Vagina (tissue), 2 donors: ENCODE results near the gene MLF1. TPM values are rescaled to one million over a fixed set of nuclear protein-coding genes. Genes with fewer than 3 reads are reported as not detected.

Experiments used
- DNase-seq, 2 donors: peaks; one replicate each; pipeline ENCODE4 v3.0.0-alpha.2; 2017; ENCODE audit errors: extremely low spot score in 2 of 2
- H3K27ac ChIP-seq: fragments of 200-600 bp; sonication (generic); one replicate; pipeline ENCODE4 v1.5.1; 2019
- H3K27me3 ChIP-seq: fragments of 200-600 bp; sonication (generic); one replicate; pipeline ENCODE4 v1.5.1; 2019
- H3K36me3 ChIP-seq, 2 donors: fragments of 200-600 bp; sonication (generic); one replicate each; pipeline ENCODE4 v1.5.1; 2017 to 2019
- H3K4me1 ChIP-seq: fragments of 200-600 bp; sonication (generic); one replicate; pipeline ENCODE4 v1.5.1; 2019
- H3K4me3 ChIP-seq, 2 donors: fragments of 200-600 bp; sonication (generic); 1 replicate in 1 of 2; 2 replicates in 1 of 2; pipeline ENCODE4 v1.5.1; 2016 to 2019
- H3K9me3 ChIP-seq: fragments of 200-600 bp; sonication (generic); one replicate; pipeline ENCODE4 v1.5.1; 2019
- POLR2A ChIP-seq, 2 donors: fragments of 450-650 bp; IDR thresholded peaks; one replicate each; pipeline ENCODE4 v1.6.1; 2017; ENCODE audit warnings: antibody characterized with exemption in 2 of 2, mild to moderate bottlenecking in 2 of 2, moderate library complexity in 2 of 2
- POLR2AphosphoS5 ChIP-seq, 2 donors: sonication (generic); formaldehyde crosslinking; IDR thresholded peaks; one replicate each; pipeline ENCODE4 v1.9.0; 2017; ENCODE audit warnings: antibody characterized with exemption in 2 of 2, mild to moderate bottlenecking in 2 of 2, low read depth in 1 of 2; ENCODE audit not compliant: insufficient read depth in 1 of 2
- intact Hi-C: fragments of 100-400 bp; cut with DNase I; formaldehyde crosslinking; loops from one replicate; pipeline ENCODE4 v1.15.1; 2023
- total RNA-seq: library from RNA; depleted of rRNA; stranded (reverse); fragments of >200 nt; gene quantifications from one replicate; pipeline ENCODE4 v1.2.3, GENCODE V29; 2016
- TF ChIP-seq, protein P1 (sequence below), 3 experiments: fragments of 450-650 bp in 2 of 3; fragments of 200-600 bp in 1 of 3; sonication (generic) in 1 of 3; IDR thresholded peaks; one replicate each; pipeline ENCODE4 v1.5.1; 2017 to 2019; ENCODE audit warnings: antibody characterized with exemption in 3 of 3, mild to moderate bottlenecking in 2 of 3, moderate library complexity in 2 of 3

The MLF1 gene
- total RNA-seq, 1 donor from 2014 or later: 9.8 TPM

DNA sequence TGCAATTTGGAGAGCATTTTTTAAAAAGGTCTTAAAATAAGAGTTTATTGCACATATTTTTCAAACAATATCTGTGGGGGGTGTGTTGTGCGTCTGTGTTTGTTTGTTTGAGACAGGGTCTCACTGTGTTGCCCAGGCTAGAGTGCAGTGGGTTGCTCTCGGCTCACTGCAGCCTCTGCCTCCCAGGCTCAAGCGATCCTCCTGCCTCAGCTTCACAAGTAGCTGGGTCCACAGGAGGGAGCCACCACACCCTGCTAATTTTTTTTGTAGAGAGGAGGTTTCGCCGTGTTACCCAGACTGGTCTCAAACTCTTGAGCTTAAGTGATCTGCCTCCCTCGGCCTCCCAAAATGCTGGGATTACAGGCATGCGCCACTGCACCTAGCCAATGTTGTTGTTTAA is 2.7 kb downstream of the MLF1 start:
- Histone ChIP-seq H3K36me3 (no peaks in the 10 kb centered on the region), H3K27ac (no peak overlapping the region), H3K27me3 (no peaks in the 10 kb centered on the region), H3K4me3 (no peak overlapping the region), H3K9me3 (no peaks in the 10 kb centered on the region), H3K4me1 (peaks cover 9% of the 10 kb centered on the region)
- intact Hi-C loops: no loop called here
- no peak for TF ChIP-seq POLR2AphosphoS5 (IDR thresholded peaks at IDR 0.05; ENCODE audit: insufficient read depth in 1 of 2, low read depth in 1 of 2)
- TF ChIP-seq, protein P1, sequence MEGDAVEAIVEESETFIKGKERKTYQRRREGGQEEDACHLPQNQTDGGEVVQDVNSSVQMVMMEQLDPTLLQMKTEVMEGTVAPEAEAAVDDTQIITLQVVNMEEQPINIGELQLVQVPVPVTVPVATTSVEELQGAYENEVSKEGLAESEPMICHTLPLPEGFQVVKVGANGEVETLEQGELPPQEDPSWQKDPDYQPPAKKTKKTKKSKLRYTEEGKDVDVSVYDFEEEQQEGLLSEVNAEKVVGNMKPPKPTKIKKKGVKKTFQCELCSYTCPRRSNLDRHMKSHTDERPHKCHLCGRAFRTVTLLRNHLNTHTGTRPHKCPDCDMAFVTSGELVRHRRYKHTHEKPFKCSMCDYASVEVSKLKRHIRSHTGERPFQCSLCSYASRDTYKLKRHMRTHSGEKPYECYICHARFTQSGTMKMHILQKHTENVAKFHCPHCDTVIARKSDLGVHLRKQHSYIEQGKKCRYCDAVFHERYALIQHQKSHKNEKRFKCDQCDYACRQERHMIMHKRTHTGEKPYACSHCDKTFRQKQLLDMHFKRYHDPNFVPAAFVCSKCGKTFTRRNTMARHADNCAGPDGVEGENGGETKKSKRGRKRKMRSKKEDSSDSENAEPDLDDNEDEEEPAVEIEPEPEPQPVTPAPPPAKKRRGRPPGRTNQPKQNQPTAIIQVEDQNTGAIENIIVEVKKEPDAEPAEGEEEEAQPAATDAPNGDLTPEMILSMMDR (IDR thresholded peaks at IDR 0.05): no peak
- no peak for TF ChIP-seq POLR2A (IDR thresholded peaks at IDR 0.05)
- no peak for DNase-seq

DNA sequence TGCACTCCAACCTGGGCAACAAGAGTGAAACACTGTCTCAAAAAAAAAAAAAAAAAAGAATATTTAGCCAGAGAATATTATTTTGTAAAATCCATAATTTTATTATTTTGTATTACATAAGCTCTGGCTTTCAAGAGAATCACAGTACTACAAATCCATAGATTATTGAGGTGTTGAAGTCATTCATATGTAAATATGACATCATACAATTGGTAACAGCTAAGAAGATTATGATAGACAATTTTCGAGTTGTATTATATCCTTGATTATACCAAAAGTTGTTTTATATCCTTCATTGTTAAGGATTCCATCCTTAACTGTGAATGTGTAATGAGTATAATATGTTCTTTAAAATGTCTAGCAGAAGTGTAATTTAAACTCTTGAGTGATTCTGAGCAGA is 3.7 kb downstream of the MLF1 start:
- no peaks in the 10 kb centered on the region for H3K36me3 ChIP-seq
- intact Hi-C loops: no loop called here
- DNase-seq: no peak

GRCh38 chr3:158590223-158590622 is 19.2 kb downstream of the MLF1 start:
- TF ChIP-seq POLR2A (IDR thresholded peaks at IDR 0.05) (no peak), POLR2AphosphoS5 (IDR thresholded peaks at IDR 0.05; ENCODE audit: insufficient read depth in 1 of 2, low read depth in 1 of 2) (no peak)
- TF ChIP-seq, protein P1 (IDR thresholded peaks at IDR 0.05): no peak
- Histone ChIP-seq H3K27me3 (no peaks in the 10 kb centered on the region), H3K9me3 (no peaks in the 10 kb centered on the region), H3K27ac (no peak overlapping the region), H3K36me3 (no peaks in the 10 kb centered on the region), H3K4me1 (no peaks in the 10 kb centered on the region), H3K4me3 (no peak overlapping the region)
- intact Hi-C loops: no loop called here
- DNase-seq: no peak

More for the DNA sequence above, 3.7 kb downstream of the MLF1 start:
- Histone ChIP-seq H3K27me3 (no peaks in the 10 kb centered on the region), H3K4me1 (peaks cover 9% of the 10 kb centered on the region), H3K9me3 (no peaks in the 10 kb centered on the region), H3K27ac (no peak overlapping the region), H3K4me3 (no peak overlapping the region)
- TF ChIP-seq POLR2A (IDR thresholded peaks at IDR 0.05): no peak
- TF ChIP-seq, protein P1 (IDR thresholded peaks at IDR 0.05): no peak
- TF ChIP-seq POLR2AphosphoS5 (IDR thresholded peaks at IDR 0.05; ENCODE audit: insufficient read depth in 1 of 2, low read depth in 1 of 2): no peak

- H3K27ac ChIP-seq: no peak overlapping the region
- H3K27me3 ChIP-seq: no peaks in the 10 kb centered on the region
- no peak for DNase-seq
- no peaks in the 10 kb centered on the region for H3K4me1 ChIP-seq
- no peaks in the 10 kb centered on the region for H3K9me3 ChIP-seq
- intact Hi-C loops: no loop called here
- no peak overlapping the region for H3K4me3 ChIP-seq
- no peak for TF ChIP-seq POLR2A (IDR thresholded peaks at IDR 0.05)
- TF ChIP-seq, protein P1 (IDR thresholded peaks at IDR 0.05): no peak
- TF ChIP-seq POLR2AphosphoS5 (IDR thresholded peaks at IDR 0.05; ENCODE audit: insufficient read depth in 1 of 2, low read depth in 1 of 2): no peak
- H3K36me3 ChIP-seq: no peaks in the 10 kb centered on the region
Observed at GRCh38 chr3:158600787-158601186, 29.8 kb downstream of the MLF1 start.

DNA sequence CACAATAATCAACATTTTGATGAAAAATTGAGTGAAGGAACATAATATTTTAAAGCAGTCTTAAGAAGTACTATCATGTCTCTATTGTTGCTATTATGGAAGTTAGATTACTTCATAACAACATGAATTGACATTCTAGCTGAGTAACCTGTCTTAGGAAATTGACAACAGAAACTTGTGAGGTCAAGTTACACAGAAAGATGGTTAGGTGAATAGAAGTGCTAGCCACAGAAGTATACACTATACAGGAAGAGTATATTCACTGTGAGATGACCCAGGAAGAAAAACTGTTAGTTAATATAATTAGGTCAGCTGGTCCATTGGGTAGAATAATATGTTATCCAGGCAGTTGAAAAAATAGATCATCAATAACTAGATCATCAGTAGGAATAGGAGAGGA is 31.2 kb downstream of the MLF1 start:
- no peaks in the 10 kb centered on the region for H3K27me3 ChIP-seq
- intact Hi-C loops: no loop called here
- no peaks in the 10 kb centered on the region for H3K36me3 ChIP-seq
- H3K9me3 ChIP-seq: no peaks in the 10 kb centered on the region
- no peak overlapping the region for H3K4me3 ChIP-seq
- H3K4me1 ChIP-seq: no peaks in the 10 kb centered on the region
- TF ChIP-seq POLR2A (IDR thresholded peaks at IDR 0.05): no peak
- TF ChIP-seq POLR2AphosphoS5 (IDR thresholded peaks at IDR 0.05; ENCODE audit: insufficient read depth in 1 of 2, low read depth in 1 of 2): no peak
- TF ChIP-seq, protein P1 (IDR thresholded peaks at IDR 0.05): no peak
- DNase-seq: no peak
- no peak overlapping the region for H3K27ac ChIP-seq
